Body of pancreas (tissue), 4 donors: Measurements from ENCODE around the gene PTPRM.

Experiments
- POLR2A ChIP-seq, 3 donors: fragments of 450-650 bp; IDR thresholded peaks; one replicate each; pipeline ENCODE4 v1.6.1; 2016; ENCODE audit warnings: antibody characterized with exemption in 3 of 3, mild to moderate bottlenecking in 2 of 3
- TF ChIP-seq, protein P1 (sequence below), 7 experiments: fragments of 450-650 bp in 4 of 7; fragments of 200-600 bp in 3 of 7; sonication (generic) in 3 of 7; IDR thresholded peaks; one replicate each; pipeline ENCODE4 v1.5.1; 2016 to 2019; ENCODE audit warnings: antibody characterized with exemption in 7 of 7

- TF ChIP-seq, protein P1, sequence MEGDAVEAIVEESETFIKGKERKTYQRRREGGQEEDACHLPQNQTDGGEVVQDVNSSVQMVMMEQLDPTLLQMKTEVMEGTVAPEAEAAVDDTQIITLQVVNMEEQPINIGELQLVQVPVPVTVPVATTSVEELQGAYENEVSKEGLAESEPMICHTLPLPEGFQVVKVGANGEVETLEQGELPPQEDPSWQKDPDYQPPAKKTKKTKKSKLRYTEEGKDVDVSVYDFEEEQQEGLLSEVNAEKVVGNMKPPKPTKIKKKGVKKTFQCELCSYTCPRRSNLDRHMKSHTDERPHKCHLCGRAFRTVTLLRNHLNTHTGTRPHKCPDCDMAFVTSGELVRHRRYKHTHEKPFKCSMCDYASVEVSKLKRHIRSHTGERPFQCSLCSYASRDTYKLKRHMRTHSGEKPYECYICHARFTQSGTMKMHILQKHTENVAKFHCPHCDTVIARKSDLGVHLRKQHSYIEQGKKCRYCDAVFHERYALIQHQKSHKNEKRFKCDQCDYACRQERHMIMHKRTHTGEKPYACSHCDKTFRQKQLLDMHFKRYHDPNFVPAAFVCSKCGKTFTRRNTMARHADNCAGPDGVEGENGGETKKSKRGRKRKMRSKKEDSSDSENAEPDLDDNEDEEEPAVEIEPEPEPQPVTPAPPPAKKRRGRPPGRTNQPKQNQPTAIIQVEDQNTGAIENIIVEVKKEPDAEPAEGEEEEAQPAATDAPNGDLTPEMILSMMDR (IDR thresholded peaks at IDR 0.05) = no peak
- TF ChIP-seq POLR2A (IDR thresholded peaks at IDR 0.05) = no peak
These were observed 312.6 kb downstream of the PTPRM start for GRCh38 chr18:7879717-7880116.
